Stomach (tissue), 9 donors: Measurements from ENCODE around the gene KIAA1217. TPM values are rescaled to one million over a fixed set of nuclear protein-coding genes. Genes with fewer than 3 reads are reported as not detected.

Experiments used
- DNase-seq, 2 donors: peaks; one replicate each; pipeline versions ENCODE4 v3.0.0 to v3.0.0-alpha.2; 2013 to 2019
- H3K27ac ChIP-seq, 5 donors: fragments of 200-600 bp in 4 of 5; sonication (generic) in 4 of 5; one replicate each; pipeline ENCODE4 v1.5.1; 2013 to 2019; ENCODE audit warnings: mild to moderate bottlenecking in 1 of 5, moderate library complexity in 1 of 5
- H3K27me3 ChIP-seq, 3 donors: fragments of 200-600 bp; sonication (generic); one replicate each; pipeline ENCODE4 v1.5.1; 2017 to 2019; ENCODE audit warnings: mixed run types in 1 of 3
- H3K36me3 ChIP-seq, 4 donors: fragments of 200-600 bp; sonication (generic); 1 replicate in 3 of 4; 2 replicates in 1 of 4; pipeline ENCODE4 v1.5.1; 2016 to 2019
- H3K4me1 ChIP-seq, 4 donors: fragments of 200-600 bp; sonication (generic); one replicate each; pipeline ENCODE4 v1.5.1; 2016 to 2019
- H3K4me3 ChIP-seq, 4 donors: fragments of 200-600 bp; sonication (generic) in 3 of 4; one replicate each; pipeline ENCODE4 v1.5.1; 2016 to 2019; ENCODE audit warnings: mild to moderate bottlenecking in 1 of 4
- H3K9me3 ChIP-seq, 4 donors: fragments of 200-600 bp; sonication (generic); one replicate each; pipeline ENCODE4 v1.5.1; 2016 to 2019
- CTCF ChIP-seq, 7 experiments: fragments of 450-650 bp in 4 of 7; fragments of 200-600 bp in 3 of 7; sonication (generic) in 3 of 7; IDR thresholded peaks; one replicate each; pipeline ENCODE4 v1.5.1; 2016 to 2019; ENCODE audit warnings: antibody characterized with exemption in 7 of 7, control low read depth in 2 of 7, mild to moderate bottlenecking in 1 of 7
- EP300 ChIP-seq: sonication (generic); formaldehyde crosslinking; IDR thresholded peaks from one replicate; pipeline ENCODE4 v1.6.1; 2017; ENCODE audit warnings: antibody characterized with exemption
- POLR2A ChIP-seq, 4 donors: fragments of 450-650 bp; IDR thresholded peaks; one replicate each; pipeline ENCODE4 v1.6.1; 2016; ENCODE audit warnings: antibody characterized with exemption in 4 of 4, control low read depth in 2 of 4, mild to moderate bottlenecking in 1 of 4, moderate library complexity in 1 of 4
- POLR2AphosphoS5 ChIP-seq, 3 donors: sonication (generic); formaldehyde crosslinking; IDR thresholded peaks; one replicate each; pipeline ENCODE4 v1.6.1; 2016; ENCODE audit warnings: antibody characterized with exemption in 3 of 3
- WGBS, 5 donors: extraction: QIAGEN DNeasy Blood & Tissue Kit in 3 of 5; methylation state at CpG; one replicate each; pipeline versions ENCODE4 v1.1.5 to v1.1.7; 2013 to 2018; 5-methylcytosine and 5-hydroxymethylcytosine counted together
- intact Hi-C: fragments of 100-400 bp; cut with DNase I; formaldehyde crosslinking; loops from one replicate; pipeline ENCODE4 v1.15.1; 2023; ENCODE audit warnings: low total_unique reads
- polyA plus RNA-seq, 3 donors: library from polyadenylated mRNA; stranded (reverse); fragments of 200-250 nt; gene quantifications; one replicate each; pipeline ENCODE4 v1.2.3, GENCODE V29; 2013
- total RNA-seq, 5 donors: library from RNA; depleted of rRNA; stranded (reverse); fragments of >200 nt; gene quantifications; one replicate each; pipeline versions ENCODE4 v1.1.0 to v1.2.3, GENCODE V29; 2014 to 2016
- donor health status: healthy with polysubstance abuse.
- donor health status: Bipolar disorder and iron deficiency.
- donor health status: healthy.

Gene KIAA1217
- total and polyA plus RNA-seq, 8 donors, result 6.2 to 112 (median 24.6) TPM

- peak; percentile 80 to 88 for DNase-seq
- Histone ChIP-seq H3K4me3 (no peak overlapping the region), H3K36me3 (no peaks in the 10 kb centered on the region), H3K27me3 (no peaks in the 10 kb centered on the region), H3K9me3 (no peaks in the 10 kb centered on the region), H3K27ac (no peak overlapping the region), H3K4me1 (no peaks in the 10 kb centered on the region)
- intact Hi-C loops, result no loop called here
- 29 to 32% (median 31%) methylated on average over 12 of the region's 12 CpGs for WGBS, 5 donors
- peak in 1 of 3 donors; percentile 46 for TF ChIP-seq POLR2AphosphoS5 (IDR thresholded peaks at IDR 0.05)
- TF ChIP-seq EP300, result no peak
- no peak for TF ChIP-seq POLR2A (IDR thresholded peaks at IDR 0.05)
- peak in 5 of 7 experiments; percentile 42 to 68 (median 47) for TF ChIP-seq CTCF (IDR thresholded peaks at IDR 0.05)
These were observed 151.6 kb downstream of the KIAA1217 start for GRCh38 chr10:24360282-24361127.

GRCh38 chr10:24363070-24363469 is 154.1 kb downstream of the KIAA1217 start:
- intact Hi-C loops, result no loop called here
- WGBS, 5 donors, result 78 to 84% (median 81%) methylated on average over 3 of the region's 3 CpGs
- Histone ChIP-seq H3K9me3 (no peaks in the 10 kb centered on the region), H3K4me1 (no peaks in the 10 kb centered on the region), H3K27ac (no peak overlapping the region), H3K4me3 (no peak overlapping the region), H3K27me3 (no peaks in the 10 kb centered on the region), H3K36me3 (no peaks in the 10 kb centered on the region)
- no peak for DNase-seq
- no peak for TF ChIP-seq CTCF (IDR thresholded peaks at IDR 0.05)
- TF ChIP-seq POLR2AphosphoS5 (IDR thresholded peaks at IDR 0.05), result no peak
- no peak for TF ChIP-seq EP300
- TF ChIP-seq POLR2A (IDR thresholded peaks at IDR 0.05), result no peak

- Histone ChIP-seq H3K36me3 (no peaks in the 10 kb centered on the region), H3K4me3 (no peak overlapping the region), H3K9me3 (no peaks in the 10 kb centered on the region), H3K27ac (no peak overlapping the region), H3K27me3 (no peaks in the 10 kb centered on the region), H3K4me1 (no peaks in the 10 kb centered on the region)
- TF ChIP-seq POLR2AphosphoS5 (IDR thresholded peaks at IDR 0.05) (no peak), EP300 (no peak), CTCF (IDR thresholded peaks at IDR 0.05) (no peak)
- intact Hi-C loops, result no loop called here
- DNase-seq, result no peak
- 78 to 96% (median 88%) methylated on average over 1 of the region's 1 CpG for WGBS, 5 donors
These were observed 158.8 kb downstream of the KIAA1217 start for GRCh38 chr10:24367688-24368087.

- no peak for DNase-seq
- H3K36me3 ChIP-seq, result no peaks in the 10 kb centered on the region
- intact Hi-C loops, result no loop called here
These were observed 161.9 kb downstream of the KIAA1217 start for GRCh38 chr10:24370877-24371276.

More at GRCh38 chr10:24370877-24371276, 161.9 kb downstream of the KIAA1217 start:
- no peak overlapping the region for H3K27ac ChIP-seq
- TF ChIP-seq EP300 (no peak), CTCF (IDR thresholded peaks at IDR 0.05) (no peak), POLR2A (IDR thresholded peaks at IDR 0.05) (no peak), POLR2AphosphoS5 (IDR thresholded peaks at IDR 0.05) (no peak)
- WGBS, 5 donors, result 78 to 98% (median 93%) methylated on average over 4 of the region's 4 CpGs
- H3K4me1 ChIP-seq, result peaks cover 4 to 19% (median 12%) of the 10 kb centered on the region in 4 donors
- H3K9me3 ChIP-seq, result no peaks in the 10 kb centered on the region
- no peak overlapping the region for H3K4me3 ChIP-seq
- H3K27me3 ChIP-seq, result no peaks in the 10 kb centered on the region
